Measurements from ENCODE around the gene CFAP46.

Gene CFAP46

DNA sequence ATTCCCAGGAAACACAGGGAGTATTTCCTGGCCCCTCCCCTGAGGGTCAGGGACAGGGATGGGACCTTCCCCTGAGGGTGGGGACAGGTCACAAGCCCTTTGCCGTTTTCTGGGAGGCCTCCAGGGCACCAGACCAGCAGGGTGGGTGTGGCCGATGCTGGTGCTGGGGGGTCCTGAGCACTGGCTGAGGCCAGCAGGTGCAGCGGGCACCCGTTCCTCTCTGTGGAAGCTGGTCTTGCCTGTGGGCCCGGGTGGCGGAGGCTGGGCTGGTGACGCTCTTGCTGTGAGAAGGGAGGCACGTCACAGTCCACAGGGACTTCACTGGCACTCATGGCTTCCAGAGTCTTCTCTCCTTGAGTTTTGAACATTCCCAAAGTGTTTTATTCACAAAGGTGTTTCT is 44.2 kb upstream of the CFAP46 start:
- no peak overlapping the region for H2BK5ac ChIP-seq (ENCODE audit: low read depth, low read length, poor library complexity, severe bottlenecking)
- H3K27me3 ChIP-seq (ENCODE audit: control insufficient read depth in 1 of 2, insufficient read depth in 1 of 2, low read length in 2 of 2): peaks cover 0 to 20% of the 10 kb centered on the region in 2 experiments
- no peak overlapping the region for H3K4me2 ChIP-seq (ENCODE audit: low read length, poor library complexity, severe bottlenecking)
- no peak overlapping the region for H3K23ac ChIP-seq (ENCODE audit: low read length in 2 of 2)
- H2BK12ac ChIP-seq (ENCODE audit: low read length in 2 of 2): no peak overlapping the region
- no peak for DNase-seq
- H2AK5ac ChIP-seq (ENCODE audit: low read length, severe bottlenecking): no peak overlapping the region
- no peak overlapping the region for H3K4me3 ChIP-seq (ENCODE audit: insufficient read depth in 1 of 2, low read depth in 1 of 2, low read length in 2 of 2)
- no peaks in the 10 kb centered on the region for H3K36me3 ChIP-seq (ENCODE audit: control insufficient read depth in 1 of 2, insufficient read depth in 2 of 2, low read depth in 1 of 2, low read length in 2 of 2)
- no peak overlapping the region for H3K4ac ChIP-seq (ENCODE audit: low read depth in 1 of 2, low read length in 2 of 2)
- no peak overlapping the region for H4K91ac ChIP-seq (ENCODE audit: low read length)
- 86% methylated on average over 8 of the region's 8 CpGs for WGBS
- no peak overlapping the region for H3K9ac ChIP-seq (ENCODE audit: low read length)
- no peak overlapping the region for H3K14ac ChIP-seq (ENCODE audit: low read length in 2 of 2)
- H4K8ac ChIP-seq (ENCODE audit: low read length): no peak overlapping the region
- no peak overlapping the region for H3K27ac ChIP-seq (ENCODE audit: low read length, poor library complexity, severe bottlenecking)
- H2BK15ac ChIP-seq (ENCODE audit: low read depth, poor library complexity, severe bottlenecking): no peak overlapping the region
- no peak overlapping the region for H3K18ac ChIP-seq (ENCODE audit: low read depth in 1 of 2, low read length in 2 of 2)
- H2AFZ ChIP-seq (ENCODE audit: low read depth, low read length): no peak overlapping the region
- no peaks in the 10 kb centered on the region for H3K79me1 ChIP-seq (replicated peaks; ENCODE audit: low read length, poor library complexity, severe bottlenecking)
- H3K4me1 ChIP-seq (ENCODE audit: control insufficient read depth, insufficient read depth, low read depth, low read length): no peaks in the 10 kb centered on the region
- H2BK120ac ChIP-seq (ENCODE audit: low read depth, low read length): no peak overlapping the region
- H3K9me3 ChIP-seq (ENCODE audit: control insufficient read depth, low read length): no peaks in the 10 kb centered on the region

DNA sequence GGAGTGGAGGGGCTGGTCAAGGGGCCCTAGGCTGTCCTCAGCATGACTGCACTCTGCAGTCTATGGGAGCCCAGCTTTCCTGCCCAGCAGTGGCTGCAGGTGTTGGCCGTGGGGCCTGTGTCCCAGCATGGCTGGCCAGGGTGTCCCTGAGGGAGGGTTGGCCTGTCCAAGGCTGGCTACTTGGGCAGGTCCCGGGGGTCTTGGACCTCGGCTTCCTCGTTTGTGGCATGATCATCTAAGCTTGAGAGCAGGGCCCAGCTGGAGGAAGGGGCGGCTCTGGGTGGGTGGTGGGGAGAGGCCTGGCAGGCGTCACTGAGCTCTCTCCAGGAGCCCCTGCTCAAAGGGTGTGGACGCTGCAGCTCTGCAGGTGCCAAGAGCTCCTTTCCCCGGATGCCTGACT is 43.7 kb upstream of the CFAP46 start:
- Histone ChIP-seq H3K18ac (ENCODE audit: low read depth in 1 of 2, low read length in 2 of 2) (no peak overlapping the region), H2BK15ac (ENCODE audit: low read depth, poor library complexity, severe bottlenecking) (no peak overlapping the region), H3K9me3 (ENCODE audit: control insufficient read depth, low read length) (no peaks in the 10 kb centered on the region), H3K27me3 (ENCODE audit: control insufficient read depth in 1 of 2, insufficient read depth in 1 of 2, low read length in 2 of 2) (peaks cover 0 to 20% of the 10 kb centered on the region in 2 experiments), H2AK5ac (ENCODE audit: low read length, severe bottlenecking) (no peak overlapping the region), H2BK120ac (ENCODE audit: low read depth, low read length) (no peak overlapping the region), H2BK12ac (ENCODE audit: low read length in 2 of 2) (no peak overlapping the region), H2BK5ac (ENCODE audit: low read depth, low read length, poor library complexity, severe bottlenecking) (no peak overlapping the region), H3K79me1 (replicated peaks; ENCODE audit: low read length, poor library complexity, severe bottlenecking) (no peaks in the 10 kb centered on the region), H3K4ac (ENCODE audit: low read depth in 1 of 2, low read length in 2 of 2) (no peak overlapping the region), H3K4me1 (ENCODE audit: control insufficient read depth, insufficient read depth, low read depth, low read length) (no peaks in the 10 kb centered on the region), H3K14ac (ENCODE audit: low read length in 2 of 2) (no peak overlapping the region), H3K4me3 (ENCODE audit: insufficient read depth in 1 of 2, low read depth in 1 of 2, low read length in 2 of 2) (no peak overlapping the region), H3K36me3 (ENCODE audit: control insufficient read depth in 1 of 2, insufficient read depth in 2 of 2, low read depth in 1 of 2, low read length in 2 of 2) (no peaks in the 10 kb centered on the region), H4K8ac (ENCODE audit: low read length) (no peak overlapping the region), H4K91ac (ENCODE audit: low read length) (no peak overlapping the region), H3K23ac (ENCODE audit: low read length in 2 of 2) (no peak overlapping the region), H3K27ac (ENCODE audit: low read length, poor library complexity, severe bottlenecking) (no peak overlapping the region), H2AFZ (ENCODE audit: low read depth, low read length) (no peak overlapping the region), H3K9ac (ENCODE audit: low read length) (no peak overlapping the region), H3K4me2 (ENCODE audit: low read length, poor library complexity, severe bottlenecking) (no peak overlapping the region)
- 83% methylated on average over 8 of the region's 8 CpGs for WGBS
- no peak for DNase-seq

DNA sequence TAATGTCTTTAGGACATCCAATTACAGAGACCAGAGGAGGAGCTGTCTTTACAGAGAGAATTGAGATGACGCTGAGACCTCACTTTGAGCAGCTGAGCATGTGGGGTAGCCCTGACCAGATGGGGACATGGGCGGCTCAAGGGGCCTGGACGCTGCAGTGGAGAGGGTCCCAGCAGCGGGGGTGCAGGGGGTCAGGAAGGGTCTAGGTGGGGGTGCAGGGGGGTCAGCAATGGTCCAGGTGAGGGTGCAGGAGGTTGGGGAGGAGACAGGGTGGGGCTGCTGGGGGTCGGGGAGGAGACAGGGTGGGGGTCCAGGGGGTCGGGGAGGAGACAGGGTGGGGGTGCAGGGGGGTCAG is 43.2 kb upstream of the CFAP46 start:
- no peak overlapping the region for H4K91ac ChIP-seq (ENCODE audit: low read length)
- no peak overlapping the region for H2BK15ac ChIP-seq (ENCODE audit: low read depth, poor library complexity, severe bottlenecking)
- no peak overlapping the region for H3K4me2 ChIP-seq (ENCODE audit: low read length, poor library complexity, severe bottlenecking)
- H3K4me3 ChIP-seq (ENCODE audit: insufficient read depth in 1 of 2, low read depth in 1 of 2, low read length in 2 of 2): no peak overlapping the region
- no peak for DNase-seq
- no peak overlapping the region for H3K4ac ChIP-seq (ENCODE audit: low read depth in 1 of 2, low read length in 2 of 2)
- no peak overlapping the region for H3K18ac ChIP-seq (ENCODE audit: low read depth in 1 of 2, low read length in 2 of 2)
- WGBS: 66% methylated on average over 6 of the region's 6 CpGs
- no peak overlapping the region for H2AFZ ChIP-seq (ENCODE audit: low read depth, low read length)
- H3K9me3 ChIP-seq (ENCODE audit: control insufficient read depth, low read length): no peaks in the 10 kb centered on the region
- H3K14ac ChIP-seq (ENCODE audit: low read length in 2 of 2): no peak overlapping the region
- no peak overlapping the region for H2AK5ac ChIP-seq (ENCODE audit: low read length, severe bottlenecking)
- no peak overlapping the region for H3K27ac ChIP-seq (ENCODE audit: low read length, poor library complexity, severe bottlenecking)
- no peak overlapping the region for H2BK120ac ChIP-seq (ENCODE audit: low read depth, low read length)
- H2BK12ac ChIP-seq (ENCODE audit: low read length in 2 of 2): no peak overlapping the region
- H3K36me3 ChIP-seq (ENCODE audit: control insufficient read depth in 1 of 2, insufficient read depth in 2 of 2, low read depth in 1 of 2, low read length in 2 of 2): no peaks in the 10 kb centered on the region
- no peaks in the 10 kb centered on the region for H3K4me1 ChIP-seq (ENCODE audit: control insufficient read depth, insufficient read depth, low read depth, low read length)
- H3K27me3 ChIP-seq (ENCODE audit: control insufficient read depth in 1 of 2, insufficient read depth in 1 of 2, low read length in 2 of 2): peaks cover 0 to 23% of the 10 kb centered on the region in 2 experiments
- no peak overlapping the region for H2BK5ac ChIP-seq (ENCODE audit: low read depth, low read length, poor library complexity, severe bottlenecking)
- H3K23ac ChIP-seq (ENCODE audit: low read length in 2 of 2): no peak overlapping the region
- no peaks in the 10 kb centered on the region for H3K79me1 ChIP-seq (replicated peaks; ENCODE audit: low read length, poor library complexity, severe bottlenecking)
- no peak overlapping the region for H4K8ac ChIP-seq (ENCODE audit: low read length)
- no peak overlapping the region for H3K9ac ChIP-seq (ENCODE audit: low read length)

DNA sequence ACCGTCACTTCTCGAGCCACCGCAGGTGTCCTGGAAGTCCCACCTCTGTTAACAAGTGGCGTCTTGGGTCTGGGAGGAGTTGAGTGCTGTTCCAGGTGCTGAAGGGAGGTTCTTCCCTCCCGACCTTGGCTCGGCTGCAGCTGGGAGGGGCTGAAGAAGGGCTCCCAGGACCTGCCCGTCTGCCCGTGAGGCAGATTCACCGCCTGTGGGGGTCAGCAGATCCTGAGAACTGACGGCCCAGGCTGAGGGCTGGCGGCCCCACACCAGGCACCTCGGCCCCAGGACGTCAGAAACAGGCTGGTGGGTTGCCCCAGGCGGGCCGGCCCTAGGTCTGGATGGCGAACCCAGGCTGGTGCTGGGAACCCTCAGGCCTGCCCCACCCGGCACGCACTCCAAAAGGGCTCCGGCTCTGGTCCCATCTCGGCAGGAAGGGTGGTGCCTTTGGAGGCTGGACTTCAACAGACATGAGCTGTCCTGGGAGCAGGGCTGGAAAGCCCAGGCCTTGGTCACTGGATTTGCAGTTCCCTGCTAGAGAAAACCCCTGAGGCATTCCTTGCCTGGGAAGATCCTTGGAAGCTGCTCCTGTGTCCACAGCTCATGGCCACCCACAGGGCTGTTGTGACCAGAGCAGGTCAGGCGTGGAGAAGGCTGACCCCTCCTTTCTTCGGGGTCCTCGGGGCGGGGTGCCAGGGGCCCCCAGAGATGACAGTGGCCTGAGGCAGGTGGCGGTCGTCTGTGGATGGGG is 42.6 kb upstream of the CFAP46 start:
- Histone ChIP-seq H2BK120ac (ENCODE audit: low read depth, low read length) (no peak overlapping the region), H3K4me3 (ENCODE audit: insufficient read depth in 1 of 2, low read depth in 1 of 2, low read length in 2 of 2) (no peak overlapping the region), H3K27me3 (ENCODE audit: control insufficient read depth in 1 of 2, insufficient read depth in 1 of 2, low read length in 2 of 2) (peaks cover 0 to 26% of the 10 kb centered on the region in 2 experiments), H3K79me1 (replicated peaks; ENCODE audit: low read length, poor library complexity, severe bottlenecking) (no peaks in the 10 kb centered on the region), H2AFZ (ENCODE audit: low read depth, low read length) (no peak overlapping the region), H3K4me1 (ENCODE audit: control insufficient read depth, insufficient read depth, low read depth, low read length) (no peaks in the 10 kb centered on the region), H3K4me2 (ENCODE audit: low read length, poor library complexity, severe bottlenecking) (no peak overlapping the region), H4K91ac (ENCODE audit: low read length) (no peak overlapping the region), H2BK5ac (ENCODE audit: low read depth, low read length, poor library complexity, severe bottlenecking) (no peak overlapping the region), H2BK12ac (ENCODE audit: low read length in 2 of 2) (no peak overlapping the region), H3K36me3 (ENCODE audit: control insufficient read depth in 1 of 2, insufficient read depth in 2 of 2, low read depth in 1 of 2, low read length in 2 of 2) (no peaks in the 10 kb centered on the region), H3K9ac (ENCODE audit: low read length) (no peak overlapping the region), H3K23ac (ENCODE audit: low read length in 2 of 2) (no peak overlapping the region), H2AK5ac (ENCODE audit: low read length, severe bottlenecking) (no peak overlapping the region), H3K4ac (ENCODE audit: low read depth in 1 of 2, low read length in 2 of 2) (no peak overlapping the region), H2BK15ac (ENCODE audit: low read depth, poor library complexity, severe bottlenecking) (no peak overlapping the region), H3K14ac (ENCODE audit: low read length in 2 of 2) (no peak overlapping the region), H3K27ac (ENCODE audit: low read length, poor library complexity, severe bottlenecking) (no peak overlapping the region), H3K18ac (ENCODE audit: low read depth in 1 of 2, low read length in 2 of 2) (no peak overlapping the region), H4K8ac (ENCODE audit: low read length) (no peak overlapping the region), H3K9me3 (ENCODE audit: control insufficient read depth, low read length) (no peaks in the 10 kb centered on the region)
- DNase-seq: no peak
- 52% methylated on average over 26 of the region's 26 CpGs for WGBS

Measured in mesenchymal stem cell (in vitro differentiated cells and primary cell).